Measurements from ENCODE around the gene PFDN2.

PFDN2 gene, protein sequence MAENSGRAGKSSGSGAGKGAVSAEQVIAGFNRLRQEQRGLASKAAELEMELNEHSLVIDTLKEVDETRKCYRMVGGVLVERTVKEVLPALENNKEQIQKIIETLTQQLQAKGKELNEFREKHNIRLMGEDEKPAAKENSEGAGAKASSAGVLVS

DNA sequence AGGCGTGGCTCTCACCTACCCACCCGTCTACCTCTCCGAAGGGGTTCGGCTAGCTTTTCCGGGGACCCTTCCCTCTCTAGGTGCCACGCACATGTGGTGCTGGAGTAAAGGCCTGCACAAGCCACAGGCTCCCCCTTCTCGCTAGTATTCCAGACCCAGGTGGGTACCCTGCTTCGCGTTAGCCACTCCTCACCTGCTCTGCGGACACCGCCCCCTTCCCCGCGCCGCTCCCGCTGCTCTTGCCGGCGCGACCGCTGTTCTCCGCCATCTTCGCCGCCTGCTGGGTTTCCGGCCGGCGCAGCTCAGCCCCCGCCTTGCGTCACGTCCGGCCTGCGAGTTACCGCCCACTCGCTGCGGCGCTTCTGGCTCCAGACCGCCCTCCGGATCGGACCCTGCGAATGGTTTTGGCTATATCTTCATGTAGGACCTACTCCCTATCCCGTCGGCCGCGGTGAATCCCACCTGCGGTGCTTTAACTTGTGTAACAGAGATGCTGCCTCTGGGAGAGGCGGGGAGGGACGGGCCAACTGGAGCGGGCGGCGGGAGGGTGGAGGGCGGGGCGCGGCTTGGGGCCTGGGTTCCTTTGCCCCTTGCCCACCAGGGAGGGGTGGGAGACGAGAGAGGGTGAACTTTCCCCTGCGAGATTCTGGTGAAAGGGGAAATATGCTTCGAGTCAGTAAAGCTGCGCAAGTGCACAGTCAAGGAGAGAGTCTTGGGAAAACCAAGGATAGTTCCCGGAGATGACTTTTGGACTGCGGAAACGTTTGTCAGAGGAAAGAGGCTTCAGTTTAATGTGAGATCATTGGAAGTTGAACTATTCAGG is at the start of gene PFDN2, which contains the start of gene NIT1:
PFDN2 (minus strand) TSS at position 279 of the 823 bp plus-strand sequence; CDS start at position 268, 11 bp downstream.
NIT1 (plus strand) TSS at position 347 of the 823 bp plus-strand sequence; CDS start at position 419, 72 bp downstream.
- peak; percentile 87 for DNase-seq

DNA sequence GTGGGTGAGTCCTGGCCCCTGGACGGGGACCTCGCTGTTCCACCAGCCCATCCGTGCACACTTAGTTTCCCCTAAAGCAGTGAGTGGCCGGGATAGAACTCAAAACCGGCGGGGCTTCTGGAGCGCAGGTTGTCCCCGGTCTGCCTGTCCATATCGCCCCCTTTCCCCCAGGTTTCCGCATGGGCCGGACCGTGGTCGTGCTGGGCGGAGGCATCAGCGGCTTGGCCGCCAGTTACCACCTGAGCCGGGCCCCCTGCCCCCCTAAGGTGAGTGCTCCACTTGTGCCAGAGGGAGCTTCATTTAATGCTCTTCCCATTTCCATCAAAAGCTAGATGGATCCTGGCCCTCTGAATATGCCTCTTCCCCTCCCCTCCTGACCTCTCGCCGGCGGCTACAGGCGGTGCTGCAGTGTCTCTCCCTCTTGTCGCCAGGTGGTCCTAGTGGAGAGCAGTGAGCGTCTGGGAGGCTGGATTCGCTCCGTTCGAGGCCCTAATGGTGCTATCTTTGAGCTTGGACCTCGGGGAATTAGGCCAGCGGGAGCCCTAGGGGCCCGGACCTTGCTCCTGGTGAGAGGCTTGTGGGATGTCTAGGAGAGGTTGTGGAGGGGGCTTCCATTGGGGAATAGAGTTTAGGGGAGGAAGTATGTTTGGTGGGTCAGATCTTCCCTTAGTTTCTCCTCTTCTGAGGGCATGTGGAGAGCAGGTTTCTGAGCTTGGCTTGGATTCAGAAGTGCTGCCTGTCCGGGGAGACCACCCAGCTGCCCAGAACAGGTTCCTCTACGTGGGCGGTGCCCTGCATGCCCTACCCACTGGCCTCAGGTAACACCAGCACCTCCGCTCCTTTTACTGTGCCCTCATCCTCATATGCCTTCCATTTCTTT is 49.1 kb upstream of the PFDN2 start:
- no peak for DNase-seq

DNA sequence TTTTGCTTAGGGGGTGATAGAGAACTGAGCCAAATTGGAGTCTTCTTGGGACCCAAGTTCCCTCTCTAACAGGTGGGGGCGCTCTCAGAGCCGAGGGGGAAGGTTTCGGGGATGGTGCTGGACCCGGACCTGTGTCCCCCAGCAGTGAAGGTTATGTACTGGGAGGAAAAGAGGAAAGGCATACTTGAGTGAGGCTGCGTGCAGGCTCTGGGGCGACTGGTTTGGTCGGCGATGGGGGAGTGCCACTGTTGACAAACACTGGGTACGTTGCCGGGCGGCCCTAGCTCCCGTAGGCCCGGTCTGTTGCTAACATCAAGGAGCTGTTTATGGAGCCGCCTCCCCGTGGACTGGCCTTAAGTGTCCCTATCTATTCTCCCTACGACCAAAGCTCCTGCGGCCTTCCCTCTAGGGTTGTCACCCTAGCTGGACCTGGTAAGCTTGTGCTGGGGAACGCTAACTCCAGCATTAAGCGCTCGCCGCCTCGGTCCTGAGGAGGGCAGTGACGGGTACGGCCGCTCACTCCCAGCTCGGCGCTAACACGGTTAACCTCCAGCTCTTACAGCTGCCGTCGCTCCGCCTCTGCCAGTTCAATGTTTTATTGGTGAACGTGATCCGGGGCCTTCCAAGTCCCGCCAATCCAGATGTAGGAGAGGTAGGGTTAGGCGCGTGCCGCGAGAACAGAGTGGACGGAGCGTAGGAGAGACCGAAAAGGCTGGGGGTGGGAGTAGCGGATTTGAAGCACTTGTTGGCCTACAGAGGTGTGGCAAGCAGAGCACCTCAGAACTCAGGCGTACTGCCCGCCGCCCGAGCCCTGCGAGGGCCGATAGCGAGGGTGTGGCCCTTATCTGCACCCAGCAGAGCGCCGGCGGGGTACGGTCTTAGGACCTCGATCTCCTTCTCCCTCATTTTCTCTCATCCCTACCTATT is 48.2 kb upstream of the PFDN2 start, which contains the start of gene PPOX:
PPOX (plus strand) TSS at position 685 of the 927 bp plus-strand sequence. CDS start 422 bp downstream, outside the sequence.
- DNase-seq: peak; percentile 95

DNA sequence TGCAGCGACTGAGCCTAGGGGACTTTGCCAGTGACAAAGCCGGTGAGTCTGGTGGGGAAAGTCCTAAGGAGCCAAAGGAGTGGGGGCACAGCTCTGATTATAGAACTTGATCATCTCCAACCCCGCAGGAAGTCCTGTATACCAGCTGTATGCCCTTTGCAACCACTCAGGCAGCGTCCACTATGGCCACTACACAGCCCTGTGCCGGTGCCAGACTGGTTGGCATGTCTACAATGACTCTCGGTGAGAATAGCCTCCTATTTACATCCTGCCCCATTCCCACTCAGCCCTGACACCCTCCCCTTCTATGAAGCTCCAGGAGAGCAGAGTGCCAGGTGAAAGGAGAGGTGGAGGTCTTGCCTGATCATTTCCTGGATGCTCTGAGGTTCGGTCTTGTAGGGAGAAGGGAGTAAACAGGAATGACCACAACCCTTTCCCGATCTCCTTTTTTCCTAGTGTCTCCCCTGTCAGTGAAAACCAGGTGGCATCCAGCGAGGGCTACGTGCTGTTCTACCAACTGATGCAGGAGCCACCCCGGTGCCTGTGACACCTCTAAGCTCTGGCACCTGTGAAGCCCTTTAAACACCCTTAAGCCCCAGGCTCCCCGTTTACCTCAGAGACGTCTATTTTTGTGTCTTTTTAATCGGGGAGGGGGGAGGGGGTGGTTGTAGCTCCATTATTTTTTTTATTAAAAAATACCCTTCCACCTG is 47.2 kb upstream of the PFDN2 start:
- DNase-seq: no peak

DNA sequence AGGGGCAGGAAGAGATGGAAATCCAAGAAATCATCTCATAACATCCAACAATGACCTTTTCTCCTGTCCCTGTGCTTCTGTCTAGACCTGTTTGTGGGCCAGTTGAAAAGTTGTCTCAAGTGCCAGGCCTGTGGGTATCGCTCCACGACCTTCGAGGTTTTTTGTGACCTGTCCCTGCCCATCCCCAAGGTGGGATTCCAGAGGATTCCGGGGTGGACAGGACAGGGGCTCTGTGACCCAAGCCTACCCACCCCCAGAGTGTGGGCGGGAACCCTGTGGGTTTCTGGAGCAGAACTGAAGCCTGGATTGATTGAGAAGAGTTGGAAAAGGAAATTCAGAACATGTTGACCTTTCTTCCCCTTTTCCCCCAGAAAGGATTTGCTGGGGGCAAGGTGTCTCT is 46.0 kb upstream of the PFDN2 start:
- no peak for DNase-seq

DNA sequence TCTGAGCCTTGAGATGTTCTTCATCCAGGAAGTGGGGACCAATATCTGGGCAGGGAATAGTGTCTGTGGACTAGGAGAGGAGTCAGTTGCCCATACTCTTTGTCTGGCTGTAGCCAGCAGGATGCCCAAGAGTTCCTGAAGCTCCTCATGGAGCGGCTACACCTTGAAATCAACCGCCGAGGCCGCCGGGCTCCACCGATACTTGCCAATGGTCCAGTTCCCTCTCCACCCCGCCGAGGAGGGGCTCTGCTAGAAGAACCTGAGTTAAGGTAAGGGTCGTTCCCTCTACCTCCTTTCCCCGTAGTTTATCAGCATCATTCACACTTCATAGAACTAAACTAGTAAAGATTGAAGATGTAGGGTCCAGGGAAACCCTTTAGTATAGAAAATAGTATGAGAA is 45.0 kb upstream of the PFDN2 start:
- DNase-seq: no peak

DNA sequence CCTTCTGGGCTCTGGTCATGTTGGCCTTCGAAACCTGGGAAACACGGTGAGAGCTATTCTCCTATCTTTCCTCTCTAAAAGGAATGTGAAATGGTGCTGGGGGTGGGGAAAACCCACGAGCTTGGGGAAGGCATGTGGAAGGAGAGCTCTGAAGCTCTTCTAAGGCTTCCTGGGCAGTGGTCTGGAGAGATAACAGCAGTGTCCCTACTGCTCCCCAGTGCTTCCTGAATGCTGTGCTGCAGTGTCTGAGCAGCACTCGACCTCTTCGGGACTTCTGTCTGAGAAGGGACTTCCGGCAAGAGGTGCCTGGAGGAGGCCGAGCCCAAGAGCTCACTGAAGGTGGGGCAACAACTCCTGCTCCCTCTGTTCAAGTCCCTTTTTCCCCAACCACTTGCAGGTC is 44.2 kb upstream of the PFDN2 start:
- no peak for DNase-seq

DNA sequence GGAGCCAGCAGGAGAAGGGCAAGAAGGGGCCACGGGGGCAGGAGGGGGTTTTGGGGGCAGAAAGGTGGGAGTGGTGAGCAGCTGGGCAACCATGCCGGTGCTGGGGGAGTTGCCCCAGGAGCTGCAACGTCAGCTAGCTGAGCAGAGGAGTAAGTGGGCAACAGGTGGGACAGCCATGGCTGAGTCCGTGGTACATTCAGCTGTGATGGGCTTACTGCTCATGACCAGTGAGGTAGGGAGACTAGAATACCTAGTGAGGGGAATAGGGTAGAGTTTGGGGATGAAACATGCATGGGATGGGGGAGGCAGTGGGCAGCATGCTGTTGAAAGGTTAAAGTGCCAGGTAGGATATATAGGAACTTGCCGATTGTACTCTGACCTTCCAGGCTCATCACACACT is 43.8 kb upstream of the PFDN2 start:
- no peak for DNase-seq

DNA sequence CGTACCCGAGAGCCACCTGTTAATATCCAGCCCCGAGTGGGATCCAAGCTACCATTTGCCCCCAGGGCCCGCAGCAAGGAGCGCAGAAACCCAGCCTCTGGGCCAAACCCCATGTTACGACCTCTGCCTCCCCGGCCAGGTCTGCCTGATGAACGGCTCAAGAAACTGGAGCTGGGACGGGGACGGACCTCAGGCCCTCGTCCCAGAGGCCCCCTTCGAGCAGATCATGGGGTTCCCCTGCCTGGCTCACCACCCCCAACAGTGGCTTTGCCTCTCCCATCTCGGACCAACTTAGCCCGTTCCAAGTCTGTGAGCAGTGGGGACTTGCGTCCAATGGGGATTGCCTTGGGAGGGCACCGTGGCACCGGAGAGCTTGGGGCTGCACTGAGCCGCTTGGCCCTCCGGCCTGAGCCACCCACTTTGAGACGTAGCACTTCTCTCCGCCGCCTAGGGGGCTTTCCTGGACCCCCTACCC is 42.9 kb upstream of the PFDN2 start:
- no peak for DNase-seq

DNA sequence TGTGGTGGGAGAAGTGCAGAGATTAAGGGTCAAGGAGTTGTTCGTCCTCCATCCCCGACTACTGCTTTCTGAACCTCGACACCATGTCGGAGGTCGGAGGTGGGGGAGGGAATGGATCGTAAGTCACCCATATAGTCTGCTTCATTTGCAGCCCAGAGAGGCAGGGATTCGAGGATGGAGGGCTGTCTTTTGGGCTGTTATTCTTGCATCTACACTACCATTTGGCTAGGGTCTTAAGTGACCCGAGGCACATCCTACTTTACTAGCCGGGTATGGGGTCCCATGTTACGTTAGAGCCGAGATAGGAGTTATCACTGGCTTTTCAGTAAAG is 42.0 kb upstream of the PFDN2 start:
- no peak for DNase-seq

DNA sequence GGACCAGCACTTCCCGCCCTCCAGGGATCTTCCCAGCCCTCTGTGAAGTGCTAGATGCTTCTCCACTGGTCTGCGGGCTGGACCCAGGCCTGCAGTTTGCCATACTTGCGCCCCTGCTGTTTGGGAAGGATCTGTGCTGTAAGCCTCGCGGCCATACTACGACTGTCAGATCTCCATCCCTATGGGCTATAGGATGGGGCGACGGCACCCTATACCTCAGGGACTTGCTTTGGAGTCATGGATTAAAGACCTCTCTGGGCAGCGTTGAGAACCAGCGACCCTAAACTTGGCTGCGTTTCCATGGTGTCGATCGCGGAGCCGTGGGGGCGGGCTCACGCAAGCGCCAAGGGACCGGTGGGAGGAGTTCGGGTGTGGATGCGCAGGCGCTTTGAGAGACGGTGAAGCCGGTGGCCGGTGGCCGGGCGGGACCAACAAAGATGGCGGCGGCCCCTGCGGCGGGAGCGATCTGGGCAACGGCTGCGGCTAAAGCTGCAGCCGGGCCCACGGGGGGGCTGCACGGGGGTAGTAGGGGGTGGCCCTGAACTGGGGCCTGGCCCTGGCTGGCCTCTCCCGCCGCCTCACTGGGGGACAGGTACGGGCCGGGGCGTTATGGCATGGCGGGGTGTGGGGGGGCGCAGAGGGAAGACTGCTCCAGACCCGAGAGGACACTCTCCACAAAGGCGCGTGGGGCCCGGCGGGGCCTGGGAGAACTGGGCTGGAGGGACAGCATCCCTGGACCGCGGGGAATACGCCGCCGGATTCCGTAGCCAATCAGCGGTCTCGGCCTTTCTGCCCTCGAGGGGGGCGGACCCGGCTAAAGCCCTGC is 41.5 kb upstream of the PFDN2 start, which contains the start of gene USP21:
USP21 (plus strand) TSS at position 414 of the 826 bp plus-strand sequence. CDS start 1,141 bp downstream, outside the sequence.
- peak; percentile 94 for DNase-seq

DNA sequence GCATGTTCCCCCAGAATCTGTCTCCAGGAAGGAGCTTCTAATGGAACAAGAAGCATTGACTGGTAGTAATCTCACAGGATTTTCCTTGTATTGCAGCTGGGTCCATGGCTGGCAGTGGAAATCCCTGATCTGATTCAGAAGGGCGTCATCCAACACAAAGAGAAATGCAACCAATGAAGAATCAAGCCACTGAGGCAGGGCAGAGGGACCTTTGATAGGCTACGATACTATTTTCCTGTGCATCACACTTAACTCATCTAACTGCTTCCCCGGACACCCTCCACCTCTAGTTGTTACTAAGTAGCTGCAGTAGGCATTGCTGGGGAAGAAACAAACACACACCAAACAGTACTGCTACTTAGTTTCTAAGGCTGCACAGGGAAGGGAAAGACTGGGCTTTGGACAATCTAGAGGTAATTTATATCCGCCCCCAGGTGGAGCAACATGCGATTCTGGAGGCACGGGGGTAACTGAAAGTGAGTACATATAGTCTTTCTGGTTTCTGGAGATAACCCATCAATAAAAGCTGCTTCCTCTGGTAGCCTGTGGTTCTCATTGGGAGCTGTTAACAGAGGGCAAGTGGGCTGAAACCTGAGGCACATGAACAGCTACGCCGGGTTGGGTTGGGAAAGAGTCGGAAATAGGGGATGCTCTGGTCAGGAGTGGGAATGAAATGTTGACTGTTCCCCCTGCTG is 40.6 kb upstream of the PFDN2 start:
- DNase-seq: no peak

DNA sequence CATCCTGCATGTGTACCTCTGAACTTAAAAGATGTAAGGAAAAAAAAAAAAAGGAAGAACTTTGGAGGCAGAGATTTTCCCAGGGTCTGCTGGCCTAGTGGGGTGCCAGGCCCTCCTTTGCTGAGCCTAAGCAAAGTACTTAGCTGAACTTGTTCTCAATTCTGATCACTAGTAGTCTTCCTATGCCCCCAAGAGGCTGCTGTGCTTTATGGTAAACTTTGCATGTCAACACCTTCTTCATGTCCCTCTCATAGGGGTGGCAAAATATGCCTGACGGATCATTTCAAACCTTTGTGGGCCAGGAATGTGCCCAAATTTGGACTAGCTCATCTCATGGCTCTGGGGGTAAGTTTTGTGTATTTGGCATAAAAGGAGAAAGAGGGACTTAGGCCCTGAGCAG is 40.0 kb upstream of the PFDN2 start:
- no peak for DNase-seq

DNA sequence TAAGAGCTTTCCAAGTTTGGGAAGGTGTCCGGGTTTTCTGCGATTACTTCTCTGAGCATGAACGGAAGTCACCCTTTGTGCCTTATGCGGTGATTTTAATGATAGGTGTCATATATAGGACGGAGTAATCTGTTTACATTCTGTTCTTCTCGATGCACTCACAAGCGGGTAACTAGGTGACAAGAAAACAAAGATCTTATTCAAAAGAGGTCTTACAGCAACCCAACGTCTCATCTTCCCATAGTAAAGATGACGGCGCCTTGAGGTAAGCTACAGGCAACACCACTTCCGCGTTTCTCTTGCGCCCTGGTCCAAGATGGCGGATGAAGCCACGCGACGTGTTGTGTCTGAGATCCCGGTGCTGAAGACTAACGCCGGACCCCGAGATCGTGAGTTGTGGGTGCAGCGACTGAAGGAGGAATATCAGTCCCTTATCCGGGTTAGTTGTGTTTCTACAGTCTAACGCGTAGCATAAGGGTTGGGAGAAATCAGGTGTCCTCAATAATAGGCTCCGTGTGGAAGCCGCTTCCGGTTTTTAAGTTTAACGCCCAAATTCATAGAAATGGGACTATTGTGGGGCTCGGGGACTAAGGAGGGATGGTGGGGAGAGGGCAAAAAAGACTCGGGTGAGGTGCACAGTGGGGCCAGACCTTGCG is 36.0 kb upstream of the PFDN2 start, which contains the start of gene UFC1:
UFC1 (plus strand) TSS at position 297 of the 656 bp plus-strand sequence; CDS start at position 317, 20 bp downstream.
- DNase-seq: peak; percentile 91

DNA sequence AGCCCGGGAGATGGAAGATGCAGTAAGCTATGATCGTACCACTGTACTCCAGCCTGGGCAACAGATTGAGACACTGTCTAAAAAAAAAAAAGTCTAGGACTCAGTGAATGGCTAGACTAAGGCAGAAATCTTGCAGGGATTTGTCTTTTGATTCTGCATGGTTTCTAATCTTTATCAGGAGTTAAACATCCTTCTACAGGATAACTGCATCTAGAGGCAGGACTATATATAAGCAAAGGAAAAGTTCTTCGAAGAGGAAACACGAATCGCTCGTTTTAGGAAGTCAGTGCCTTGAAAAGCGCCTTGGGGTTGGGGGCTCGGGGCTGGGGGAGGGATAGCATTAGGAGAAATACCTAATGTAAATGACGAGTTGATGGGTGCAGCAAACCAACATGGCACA is 35.3 kb upstream of the PFDN2 start:
- no peak for DNase-seq

DNA sequence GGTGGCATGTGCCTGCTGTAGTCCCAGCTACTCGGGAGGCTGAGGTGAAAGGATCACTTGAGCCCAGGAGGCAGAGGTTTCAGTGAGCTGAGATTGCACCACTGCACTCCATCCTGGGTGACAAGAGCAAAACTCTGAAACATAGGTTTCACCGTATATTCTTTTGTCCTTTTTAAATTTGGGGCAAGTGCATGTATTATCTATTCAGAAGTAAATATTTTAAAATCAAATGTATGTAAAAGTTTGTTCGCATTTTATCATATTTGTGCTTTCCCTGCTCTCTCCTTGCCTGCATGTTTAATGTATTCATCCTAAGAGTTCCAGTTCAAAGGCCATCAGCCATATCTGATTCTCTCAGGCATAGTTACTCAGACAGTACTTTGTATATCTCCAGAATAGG is 28.0 kb upstream of the PFDN2 start:
- DNase-seq: no peak

DNA sequence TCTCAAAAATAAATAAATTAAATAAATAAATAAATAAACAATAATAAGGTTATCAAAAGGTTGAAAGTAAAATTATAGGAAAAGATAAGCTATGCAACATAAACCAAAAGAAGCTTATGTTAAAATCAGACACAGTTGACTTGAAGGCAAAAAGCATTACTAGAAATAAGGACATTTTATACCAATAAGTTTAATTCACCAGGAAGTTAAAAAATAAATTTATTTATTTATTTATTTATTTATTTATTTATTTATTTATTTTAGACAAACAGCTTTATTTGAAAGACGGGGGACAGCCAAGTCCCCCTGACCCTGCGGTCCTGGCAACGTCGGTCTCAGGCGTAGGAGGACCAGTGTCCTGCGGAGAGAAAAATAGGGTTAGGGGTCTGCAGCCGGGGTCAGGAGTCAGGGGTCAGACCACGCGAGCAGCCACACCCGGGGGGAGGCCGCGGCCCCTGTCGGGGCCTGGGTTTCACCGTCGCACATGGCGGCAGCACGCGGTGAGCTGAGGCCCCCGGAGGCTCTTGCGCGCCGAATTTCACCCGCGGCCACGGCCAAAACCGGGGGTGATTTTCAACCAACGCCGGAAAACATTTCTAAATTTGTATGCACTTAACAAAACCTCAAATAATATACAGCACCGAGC is 23.0 kb upstream of the PFDN2 start:
- DNase-seq: no peak

DNA sequence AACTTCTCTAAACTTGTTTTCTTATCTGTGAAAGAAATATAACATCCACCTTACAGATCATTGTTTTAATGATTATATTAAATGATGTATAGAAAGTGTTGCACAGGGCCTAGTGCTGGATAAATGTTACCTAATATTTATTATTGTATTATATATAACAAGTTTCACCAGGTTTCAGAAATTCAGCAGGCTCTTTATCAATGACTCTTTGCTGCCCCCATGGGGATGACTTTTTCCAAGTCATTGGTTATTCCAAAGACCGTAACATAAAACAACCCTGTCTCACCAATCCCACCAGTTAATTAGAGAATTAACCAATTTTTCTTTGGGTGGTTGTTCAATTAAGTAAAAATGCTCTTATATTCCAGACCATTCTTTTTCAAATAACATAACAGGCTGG is 21.9 kb upstream of the PFDN2 start:
- peak; percentile 68 for DNase-seq

DNA sequence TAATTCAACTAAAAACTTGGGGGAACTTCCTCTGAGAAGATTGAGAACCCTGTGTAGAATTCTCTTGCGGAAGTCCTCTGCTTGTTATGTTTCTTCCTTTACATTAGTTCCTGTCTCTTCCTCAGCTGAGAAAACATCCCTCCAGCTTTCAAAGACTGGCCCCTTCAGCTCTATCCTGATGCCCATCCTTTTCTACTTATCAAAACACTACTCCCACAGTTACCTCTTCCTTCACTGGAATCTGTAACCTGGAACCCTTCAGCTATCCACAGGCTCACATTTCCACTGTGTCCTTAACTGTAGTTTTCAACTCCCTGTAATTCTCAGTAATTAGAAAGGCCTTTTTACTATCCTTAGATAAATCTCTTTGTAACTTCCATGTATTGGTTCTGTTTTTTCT is 20.6 kb upstream of the PFDN2 start:
- DNase-seq: no peak
